Fibroblast of skin of left quadriceps (primary cell): ENCODE results near the gene PTP4A1.

Experiments used
- DNase-seq, 2 experiments: peaks; one replicate each; pipeline ENCODE4 v3.0.0-alpha.2; 2013; ENCODE audit warnings: low read depth in 2 of 2

PTP4A1 gene

DNA sequence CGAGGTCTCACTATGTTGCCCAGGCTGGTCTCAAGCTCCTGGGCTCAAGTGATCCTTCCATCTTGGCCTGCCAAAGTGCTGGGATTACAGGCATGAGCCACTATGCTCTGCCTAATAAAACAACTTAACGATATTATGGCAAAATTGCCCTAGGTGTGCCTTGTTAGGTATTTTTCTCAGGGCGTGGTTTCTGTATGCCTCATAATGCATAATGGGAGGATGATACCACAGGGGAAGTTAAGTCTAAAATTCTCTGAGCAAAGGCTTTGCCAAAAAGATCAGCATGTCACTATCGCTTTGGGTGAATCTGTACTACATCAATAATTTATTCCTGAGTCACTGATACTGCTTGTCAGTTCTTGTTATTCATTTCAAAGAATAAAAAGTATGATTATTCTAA lies 15.9 kb upstream of the PTP4A1 start:
- no peak for DNase-seq

DNA sequence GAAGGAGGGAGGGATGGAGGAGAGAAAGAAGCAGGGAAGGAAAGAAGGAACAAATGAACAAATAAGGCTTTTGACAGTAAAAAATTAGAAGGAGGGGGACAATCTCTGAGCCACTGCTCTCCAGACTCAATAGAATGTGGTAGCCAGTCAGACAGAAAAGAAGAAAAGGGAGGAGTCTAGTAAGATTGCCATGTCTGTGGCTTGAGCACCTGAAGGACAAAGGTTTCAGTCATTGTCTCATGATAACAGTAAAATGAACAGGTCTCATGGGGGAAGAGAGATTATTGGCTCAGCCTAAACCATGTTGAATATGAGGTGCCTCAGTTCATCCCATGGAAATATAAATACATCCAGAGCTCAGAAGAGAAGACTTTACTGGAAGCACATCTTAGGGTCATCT lies 14.0 kb upstream of the PTP4A1 start:
- no peak for DNase-seq

GRCh38 chr6:63560801-63561287 lies 11.4 kb upstream of the PTP4A1 start:
- DNase-seq, result no peak

GRCh38 chr6:63561288-63561687 lies 11.0 kb upstream of the PTP4A1 start:
- DNase-seq, result no peak

GRCh38 chr6:63563235-63563634 lies 9.0 kb upstream of the PTP4A1 start:
- no peak for DNase-seq

DNA sequence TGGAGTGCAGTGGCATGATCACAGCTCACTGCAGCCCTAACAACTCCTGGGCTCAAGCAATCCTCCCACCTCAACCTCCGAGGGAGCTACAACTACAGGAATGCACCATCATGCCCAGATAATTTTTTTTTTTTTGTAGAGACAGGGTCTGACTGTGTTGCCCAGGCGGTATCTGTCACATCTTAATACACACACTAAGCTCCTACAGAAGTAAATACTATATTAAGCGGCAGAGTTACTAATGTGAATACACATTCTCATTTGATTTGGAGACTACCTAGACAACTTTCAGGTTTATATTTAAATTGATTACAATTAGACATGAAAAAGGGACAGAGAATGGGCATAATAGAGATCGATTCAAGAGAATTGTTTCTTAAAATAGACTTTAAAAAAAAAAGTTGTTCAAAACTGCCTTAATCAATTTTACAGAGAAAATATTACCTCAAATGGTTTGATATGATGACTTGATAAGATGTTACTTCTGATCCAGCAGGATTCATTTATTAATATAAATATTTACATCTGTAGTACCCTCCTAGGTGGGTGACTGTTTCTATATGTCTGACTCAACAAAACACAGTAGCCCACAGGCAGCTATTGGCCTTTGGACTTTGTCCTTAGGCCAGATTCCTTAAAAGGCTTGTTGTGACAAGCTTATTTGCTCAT lies 7.1 kb upstream of the PTP4A1 start:
- DNase-seq, result no peak

DNA sequence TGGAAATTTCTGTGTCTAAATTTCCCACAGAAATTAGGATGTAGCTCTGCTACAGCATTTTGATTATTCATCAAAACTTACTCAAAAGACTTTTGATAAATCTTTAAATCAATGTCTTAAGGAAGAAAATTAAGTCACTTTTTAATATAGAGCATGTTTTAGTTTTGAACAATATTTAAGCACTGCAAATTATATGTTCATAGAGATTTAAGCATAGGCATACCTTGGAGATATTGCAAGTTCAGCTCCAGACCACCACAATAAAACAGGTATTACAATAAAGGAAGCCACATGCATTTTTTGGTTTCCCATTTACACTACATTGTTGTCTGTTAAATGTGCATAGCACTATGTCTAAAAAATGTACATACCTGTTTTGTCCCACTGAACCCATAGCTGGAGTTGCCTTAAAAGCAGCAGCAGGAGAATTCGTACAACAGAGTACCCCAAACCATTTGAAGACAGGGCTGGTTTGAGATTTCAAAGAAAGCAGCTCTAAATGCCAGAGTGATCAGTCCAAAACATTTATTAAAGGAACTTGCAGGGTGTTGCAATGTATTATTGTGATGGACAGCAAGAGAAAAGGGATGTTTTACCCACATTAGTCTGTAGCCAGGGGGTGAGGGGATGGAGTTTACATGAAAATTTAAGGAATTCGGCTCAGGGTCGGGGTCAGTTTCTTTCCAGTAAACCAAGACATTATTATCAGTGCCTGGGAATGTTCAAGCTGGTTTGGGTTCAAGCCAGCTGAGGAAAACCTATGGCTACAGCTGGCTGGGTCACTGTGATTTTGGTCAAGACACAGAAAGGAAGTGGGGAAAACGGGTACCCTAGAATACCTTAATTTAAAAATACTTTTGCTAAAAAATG lies 6.3 kb upstream of the PTP4A1 start:
- DNase-seq, result no peak

GRCh38 chr6:63567966-63568365 lies 4.3 kb upstream of the PTP4A1 start:
- DNase-seq, result no peak

DNA sequence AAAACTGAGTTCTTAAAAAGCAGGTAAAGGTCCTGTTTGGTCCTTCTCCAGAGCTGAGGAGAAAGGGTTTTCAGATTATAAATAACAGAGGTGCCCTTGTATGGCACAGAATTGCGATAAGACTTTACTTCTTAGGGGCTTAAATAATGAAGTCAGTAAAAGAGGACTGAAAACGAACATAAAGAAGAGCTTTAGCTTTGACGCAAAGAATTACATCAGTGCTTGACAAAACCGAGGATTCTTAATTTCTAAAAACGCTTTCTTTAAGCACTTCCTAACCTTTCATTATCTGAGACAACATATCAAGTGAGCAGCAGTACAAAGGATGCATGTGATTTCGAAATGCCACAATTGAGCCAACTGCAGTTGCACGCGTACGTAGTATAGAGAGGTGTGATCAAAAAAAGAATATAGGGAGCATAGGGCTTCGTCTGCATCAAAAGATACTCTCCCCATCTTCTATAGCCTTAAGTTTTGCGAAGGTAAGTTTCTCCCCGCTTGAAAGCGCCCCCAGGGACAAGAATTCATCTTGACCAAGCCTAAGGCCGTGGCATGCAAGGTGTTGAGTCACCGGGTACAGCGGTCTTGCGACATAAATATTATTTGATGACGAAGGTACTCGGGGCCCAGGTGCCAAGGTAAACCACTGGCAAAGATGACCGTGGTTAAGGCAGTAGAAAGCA lies 778 bp upstream of the PTP4A1 start:
- no peak for DNase-seq

GRCh38 chr6:63572747-63573075 lies 431 bp downstream of the PTP4A1 start:
- no peak for DNase-seq

- peak in 1 of 2 experiments; percentile 23 for DNase-seq
These were observed 1.0 kb downstream of the PTP4A1 start for GRCh38 chr6:63573076-63573898.

DNA sequence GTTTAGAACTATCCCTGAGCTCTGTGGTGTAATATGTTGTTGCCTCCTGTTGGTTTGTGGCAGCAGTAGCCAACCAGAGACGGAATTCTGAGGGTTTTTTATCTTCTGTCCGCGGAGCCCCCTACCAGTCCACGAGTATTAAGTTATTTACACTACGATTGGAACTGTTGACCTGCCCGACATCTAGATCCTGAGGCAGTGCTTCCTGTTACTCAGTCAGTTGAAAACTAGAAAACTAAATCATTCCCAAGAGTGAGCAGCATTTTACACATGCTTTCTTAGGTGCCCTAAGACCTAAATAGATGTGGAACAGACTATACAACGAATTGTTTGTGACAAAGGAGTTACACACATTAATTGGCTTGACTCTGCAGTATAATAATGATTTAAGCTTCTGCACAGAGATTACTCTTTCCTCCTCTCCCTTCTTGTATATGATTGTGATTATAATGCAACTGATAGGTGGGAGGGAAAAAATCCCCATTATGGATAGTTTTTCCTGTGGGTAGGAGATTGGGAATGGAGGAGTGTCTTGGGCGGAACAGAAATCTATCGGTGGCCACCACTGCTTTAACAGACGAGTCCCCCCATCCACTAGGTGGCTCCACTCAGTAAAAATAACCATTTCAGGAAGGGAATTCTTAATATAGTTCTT lies 1.7 kb downstream of the PTP4A1 start:
- peak in 1 of 2 experiments; percentile 20 for DNase-seq

DNA sequence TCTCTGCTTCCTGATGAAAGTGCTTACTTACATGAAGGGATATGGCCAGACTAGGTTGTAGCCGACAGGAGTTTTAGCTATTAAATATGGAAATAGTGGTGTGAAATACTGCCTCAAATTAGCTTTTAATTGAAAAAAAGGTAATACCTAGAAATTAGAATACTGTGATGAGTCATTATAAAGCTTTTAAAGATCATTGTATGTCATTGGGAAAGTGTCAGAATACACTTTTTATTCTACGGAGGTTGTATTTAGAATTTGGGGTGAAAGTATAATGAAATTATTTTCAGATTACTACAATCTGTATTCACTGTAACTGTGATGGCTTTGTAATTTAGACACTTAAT lies 2.2 kb downstream of the PTP4A1 start:
- no peak for DNase-seq

DNA sequence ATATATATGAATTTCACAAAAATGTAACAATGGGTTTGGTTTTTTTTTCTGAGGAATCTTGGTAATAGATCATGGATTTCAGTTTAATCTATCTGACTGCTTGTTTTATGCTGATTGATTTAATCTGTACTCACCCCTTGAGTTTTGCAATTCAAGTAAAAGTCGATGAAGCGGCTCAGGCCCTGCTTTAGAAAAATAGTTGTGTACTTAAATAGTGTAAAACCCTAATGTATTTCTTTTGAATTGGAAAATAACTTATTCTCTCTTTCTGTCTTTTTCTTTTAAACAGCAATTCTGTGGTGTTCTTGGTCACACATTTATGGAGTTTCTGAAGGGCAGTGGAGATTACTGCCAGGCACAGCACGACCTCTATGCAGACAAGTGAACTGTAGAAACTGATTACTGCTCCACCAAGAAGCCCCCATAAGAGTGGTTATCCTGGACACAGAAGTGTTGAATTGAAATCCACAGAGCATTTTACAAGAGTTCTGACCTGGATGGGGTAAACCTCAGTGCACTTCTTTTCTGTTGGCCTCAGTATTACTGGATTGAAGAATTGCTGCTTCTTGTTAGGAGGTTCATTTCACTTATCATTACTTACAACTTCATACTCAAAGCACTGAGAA lies 4.0 kb downstream of the PTP4A1 start:
- DNase-seq, result no peak

DNA sequence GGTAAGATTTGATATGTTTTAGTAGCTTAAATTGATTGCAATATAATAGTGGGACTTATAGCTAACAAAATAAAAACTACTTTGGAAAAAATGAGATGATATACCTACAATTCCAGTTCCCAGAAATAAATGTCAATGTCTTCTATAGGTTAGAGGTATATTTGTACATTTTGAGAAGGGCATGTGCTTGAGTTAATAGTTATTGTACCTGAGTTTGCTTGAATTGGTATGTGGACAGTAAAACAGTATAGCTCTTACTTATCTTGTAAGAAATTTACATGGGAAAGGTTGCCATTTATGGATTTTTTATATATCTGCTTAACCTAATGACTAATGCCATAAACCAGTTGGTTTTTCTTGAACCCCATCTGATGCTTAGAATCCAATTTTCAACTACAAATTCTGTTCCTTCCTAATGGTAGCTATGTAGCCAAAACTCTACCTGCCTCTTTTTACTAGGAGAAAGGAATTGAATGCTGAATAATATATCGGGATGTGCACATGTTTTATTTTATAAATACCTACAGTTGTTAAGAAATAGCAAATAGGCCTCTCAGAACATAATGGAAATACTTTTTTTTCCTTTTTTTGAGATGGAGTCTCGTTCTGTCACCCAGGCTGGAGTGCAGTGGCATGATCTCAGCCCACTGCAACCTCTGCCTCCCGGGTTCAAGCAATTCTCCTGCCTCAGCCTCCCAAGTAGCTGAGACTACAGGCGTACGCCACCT lies 4.9 kb downstream of the PTP4A1 start:
- no peak for DNase-seq

GRCh38 chr6:63578757-63579156 lies 6.5 kb downstream of the PTP4A1 start:
- no peak for DNase-seq

- DNase-seq, result no peak
These were observed 7.8 kb downstream of the PTP4A1 start for GRCh38 chr6:63579937-63580703.

DNA sequence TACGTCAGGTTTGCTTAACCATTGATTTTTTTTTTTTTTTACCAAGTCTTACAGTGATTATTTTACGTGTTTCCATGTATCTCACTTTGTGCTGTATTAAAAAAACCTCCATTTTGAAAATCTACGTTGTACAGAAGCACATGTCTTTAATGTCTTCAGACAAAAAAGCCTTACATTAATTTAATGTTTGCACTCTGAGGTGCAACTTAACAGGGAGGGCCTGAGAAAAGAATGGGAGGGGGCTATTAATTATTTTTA lies 8.4 kb downstream of the PTP4A1 start:
- no peak for DNase-seq

DNA sequence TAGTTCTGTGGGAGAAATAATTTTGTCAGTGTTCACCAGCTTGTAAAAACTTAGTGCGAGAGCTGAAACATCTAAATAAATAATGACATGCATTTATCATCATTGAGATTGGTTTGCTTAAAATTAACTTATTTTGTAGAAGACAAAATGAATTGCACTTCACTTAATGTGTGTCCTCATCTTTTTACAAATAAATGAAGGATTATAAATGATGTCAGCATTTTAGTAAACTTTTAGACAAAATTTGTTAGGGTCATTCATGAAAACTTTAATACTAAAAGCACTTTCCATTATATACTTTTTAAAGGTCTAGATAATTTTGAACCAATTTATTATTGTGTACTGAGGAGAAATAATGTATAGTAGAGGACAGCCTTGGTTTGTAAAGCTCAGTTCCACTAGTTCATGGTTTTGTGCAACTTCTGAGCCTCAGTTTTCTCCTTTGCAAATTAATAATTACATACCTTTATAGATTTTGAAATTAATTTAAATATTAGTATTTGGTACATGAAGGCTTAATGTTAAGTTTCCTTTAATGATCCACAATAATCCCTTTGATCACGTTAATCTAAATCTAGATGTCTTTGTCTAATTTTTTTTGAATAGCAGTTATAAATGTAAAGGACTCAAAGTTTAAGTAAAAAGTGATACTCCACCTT lies 9.2 kb downstream of the PTP4A1 start:
- DNase-seq, result no peak
